Pancreas (tissue), 10 donors: ENCODE results near the gene COL4A1. TPM values are rescaled to one million over a fixed set of nuclear protein-coding genes. Genes with fewer than 3 reads are reported as not detected.

Source experiments
- ATAC-seq, 4 donors: fragments of 200-7000 bp; cut with Tn5 transposase; one replicate each; pipeline versions ENCODE4 v1.8.0 to v1.9.1; 2020; ENCODE audit warnings: mild to moderate bottlenecking in 4 of 4, moderate library complexity in 4 of 4
- DNase-seq, 6 donors: peaks; one replicate each; pipeline ENCODE4 v3.0.0-alpha.2; 2020
- FAIRE-seq: peaks from 2 replicates; lab custom pipeline; 2012; peaks lifted over from hg19 to GRCh38; lab: Jason Lieb, UNC
- H3K27ac ChIP-seq, 4 donors: fragments of 200-600 bp; sonication (generic); 1 replicate in 3 of 4; 2 replicates in 1 of 4; pipeline versions ENCODE4 v1.5.0 to v1.8.0; 2020
- H3K27me3 ChIP-seq, 4 donors: fragments of 200-600 bp; one replicate each; pipeline ENCODE4 v1.8.0; 2021
- H3K36me3 ChIP-seq, 3 donors: fragments of 200-600 bp; sonication (generic) in 1 of 3; one replicate each; pipeline versions ENCODE4 v1.5.0 to v1.8.0; 2020 to 2021
- H3K4me1 ChIP-seq, 3 donors: fragments of 200-600 bp; one replicate each; pipeline ENCODE4 v1.8.0; 2021
- H3K4me3 ChIP-seq, 4 donors: fragments of 200-600 bp; sonication (generic) in 2 of 4; one replicate each; pipeline versions ENCODE4 v1.5.0 to v1.8.0; 2020 to 2021
- H3K9me3 ChIP-seq, 4 donors: fragments of 200-600 bp; one replicate each; pipeline ENCODE4 v1.8.0; 2021
- WGBS, 2 donors: extraction: QIAGEN DNeasy Blood & Tissue Kit; methylation state at CpG; one replicate each; pipeline ENCODE4 v1.1.7; 2013; 5-methylcytosine and 5-hydroxymethylcytosine counted together
- intact Hi-C, 3 donors: fragments of 100-400 bp; cut with DNase I; formaldehyde crosslinking; loops; one replicate each; pipeline versions ENCODE4 v1.11.1 to v1.14.2; 2022
- polyA plus RNA-seq, 2 donors: library from polyadenylated mRNA; stranded (reverse); fragments of 200-250 nt; gene quantifications; one replicate each; pipeline ENCODE4 v1.2.3, GENCODE V29; 2013
- total RNA-seq, 6 donors: library from RNA; stranded (reverse); fragmentation: NEBNext Ultra II Directional in 4 of 6; extraction: Animal tissue kit (Norgen Biotek cat#: 25700) in 4 of 6; gene quantifications; one replicate each; pipeline versions ENCODE4 v1.2.1 to v1.2.4, GENCODE V29; 2021 to 2023
- TF ChIP-seq, protein P1 (sequence below), 4 donors: fragments of 200-600 bp; sonication (generic) in 3 of 4; IDR thresholded peaks; one replicate each; pipeline versions ENCODE4 v1.5.0 to v1.8.0; 2021; ENCODE audit warnings: antibody characterized with exemption in 4 of 4
- donor health status: healthy with polysubstance abuse.
- donor health status: DM: no; HTN: no; CAD: no; lungs with moderate emphysema.
- donor health status: DM: no; HTN: no; CAD: no.
- donor health status: control.
- donor health status: control.
- donor health status: Bipolar disorder and iron deficiency.
- donor health status: DM: yes; HTN: yes; CAD: no.
- donor health status: DM: no; HTN: no; CAD: no.
- donor health status: DM: no; HTN: no; CAD: no.
- donor health status: DM: yes; HTN: yes; CAD: no.

The COL4A1 gene
- total and polyA plus RNA-seq, 8 donors = 20.7 to 167 (median 35.6) TPM

DNA sequence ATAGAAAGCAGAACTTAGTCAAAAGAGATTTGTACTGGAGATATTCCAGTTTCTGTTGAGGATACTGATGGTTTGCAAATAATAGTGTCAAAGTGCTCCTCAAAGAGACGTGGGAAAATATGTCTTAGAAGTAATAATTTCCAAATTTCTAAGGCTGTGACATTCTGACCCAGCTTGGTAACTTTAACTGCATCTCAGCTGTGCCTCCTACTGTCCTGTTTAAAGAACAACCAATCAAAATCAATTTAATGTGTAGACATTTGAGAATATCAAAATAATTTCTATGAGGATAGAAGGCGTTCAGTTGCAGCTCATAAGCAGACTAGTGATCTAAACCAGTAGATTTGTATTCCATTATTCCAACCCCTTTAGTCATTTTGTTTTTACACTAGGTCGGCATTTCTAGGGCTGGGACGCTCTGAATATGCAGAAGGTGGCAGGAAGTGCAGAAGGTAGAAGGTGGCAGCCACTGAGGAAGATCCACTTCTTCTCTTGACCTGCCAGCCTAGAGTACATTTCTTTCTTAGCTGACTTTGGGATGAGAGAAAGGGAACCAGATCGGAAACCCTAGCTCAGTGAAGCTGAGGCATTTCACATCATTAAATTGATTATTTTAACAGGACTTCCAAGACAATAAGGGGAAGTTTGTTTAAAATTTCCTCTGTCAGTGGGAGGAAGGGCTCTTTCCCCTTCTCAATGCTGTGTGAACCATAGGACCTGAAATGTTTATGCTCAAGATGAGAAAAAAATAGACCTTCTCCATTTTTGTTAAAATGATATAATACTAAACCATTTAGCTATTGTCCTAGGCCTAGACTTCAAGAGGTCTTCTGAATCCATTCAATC lies 67.5 kb downstream of the COL4A1 start:
- DNase-seq = no peak

DNA sequence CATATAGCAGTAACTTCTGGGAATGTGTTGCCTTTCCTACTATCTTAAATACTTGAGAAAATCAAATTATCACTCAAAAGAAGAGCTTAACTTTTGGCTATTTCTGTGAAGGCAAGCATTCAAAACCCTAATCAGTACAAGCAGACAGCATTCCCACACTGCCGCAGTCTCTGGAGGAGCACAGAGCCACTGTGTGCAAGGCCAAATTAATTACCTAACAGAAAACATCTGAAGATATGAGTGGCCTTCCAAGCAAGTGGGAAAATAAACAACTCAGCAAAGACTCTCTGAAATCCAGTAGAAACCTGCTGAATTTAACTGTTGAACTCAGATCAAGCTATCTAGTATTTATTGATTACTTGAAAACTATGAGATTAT lies 68.2 kb downstream of the COL4A1 start:
- no peaks in the 10 kb centered on the region for H3K27me3 ChIP-seq
- H3K27ac ChIP-seq = no peak overlapping the region
- DNase-seq = no peak
- no peaks in the 10 kb centered on the region for H3K36me3 ChIP-seq
- H3K4me3 ChIP-seq = no peak overlapping the region
- no peak for FAIRE-seq
- peaks cover 0 to 10% (median 0%) of the 10 kb centered on the region in 3 donors for H3K4me1 ChIP-seq
- H3K9me3 ChIP-seq = no peaks in the 10 kb centered on the region
- TF ChIP-seq, protein P1, sequence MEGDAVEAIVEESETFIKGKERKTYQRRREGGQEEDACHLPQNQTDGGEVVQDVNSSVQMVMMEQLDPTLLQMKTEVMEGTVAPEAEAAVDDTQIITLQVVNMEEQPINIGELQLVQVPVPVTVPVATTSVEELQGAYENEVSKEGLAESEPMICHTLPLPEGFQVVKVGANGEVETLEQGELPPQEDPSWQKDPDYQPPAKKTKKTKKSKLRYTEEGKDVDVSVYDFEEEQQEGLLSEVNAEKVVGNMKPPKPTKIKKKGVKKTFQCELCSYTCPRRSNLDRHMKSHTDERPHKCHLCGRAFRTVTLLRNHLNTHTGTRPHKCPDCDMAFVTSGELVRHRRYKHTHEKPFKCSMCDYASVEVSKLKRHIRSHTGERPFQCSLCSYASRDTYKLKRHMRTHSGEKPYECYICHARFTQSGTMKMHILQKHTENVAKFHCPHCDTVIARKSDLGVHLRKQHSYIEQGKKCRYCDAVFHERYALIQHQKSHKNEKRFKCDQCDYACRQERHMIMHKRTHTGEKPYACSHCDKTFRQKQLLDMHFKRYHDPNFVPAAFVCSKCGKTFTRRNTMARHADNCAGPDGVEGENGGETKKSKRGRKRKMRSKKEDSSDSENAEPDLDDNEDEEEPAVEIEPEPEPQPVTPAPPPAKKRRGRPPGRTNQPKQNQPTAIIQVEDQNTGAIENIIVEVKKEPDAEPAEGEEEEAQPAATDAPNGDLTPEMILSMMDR (IDR thresholded peaks at IDR 0.05) = no peak
- intact Hi-C loops = no loop called here
- WGBS, 2 donors = 7 to 12% methylated on average over 1 of the region's 1 CpG
- peak in 3 of 4 donors; percentile 39 to 77 (median 63) for ATAC-seq

More for the DNA sequence above, 67.5 kb downstream of the COL4A1 start:
- no peaks in the 10 kb centered on the region for H3K9me3 ChIP-seq
- H3K36me3 ChIP-seq = no peaks in the 10 kb centered on the region
- intact Hi-C loops = no loop called here
- H3K27ac ChIP-seq = no peak overlapping the region
- H3K4me1 ChIP-seq = peaks cover 0 to 10% (median 0%) of the 10 kb centered on the region in 3 donors
- TF ChIP-seq, protein P1 (IDR thresholded peaks at IDR 0.05) = no peak
- FAIRE-seq (no peak), ATAC-seq (no peak)
- no peak overlapping the region for H3K4me3 ChIP-seq
- no peaks in the 10 kb centered on the region for H3K27me3 ChIP-seq
- WGBS, 2 donors = 48 to 70% methylated on average over 5 of the region's 5 CpGs

DNA sequence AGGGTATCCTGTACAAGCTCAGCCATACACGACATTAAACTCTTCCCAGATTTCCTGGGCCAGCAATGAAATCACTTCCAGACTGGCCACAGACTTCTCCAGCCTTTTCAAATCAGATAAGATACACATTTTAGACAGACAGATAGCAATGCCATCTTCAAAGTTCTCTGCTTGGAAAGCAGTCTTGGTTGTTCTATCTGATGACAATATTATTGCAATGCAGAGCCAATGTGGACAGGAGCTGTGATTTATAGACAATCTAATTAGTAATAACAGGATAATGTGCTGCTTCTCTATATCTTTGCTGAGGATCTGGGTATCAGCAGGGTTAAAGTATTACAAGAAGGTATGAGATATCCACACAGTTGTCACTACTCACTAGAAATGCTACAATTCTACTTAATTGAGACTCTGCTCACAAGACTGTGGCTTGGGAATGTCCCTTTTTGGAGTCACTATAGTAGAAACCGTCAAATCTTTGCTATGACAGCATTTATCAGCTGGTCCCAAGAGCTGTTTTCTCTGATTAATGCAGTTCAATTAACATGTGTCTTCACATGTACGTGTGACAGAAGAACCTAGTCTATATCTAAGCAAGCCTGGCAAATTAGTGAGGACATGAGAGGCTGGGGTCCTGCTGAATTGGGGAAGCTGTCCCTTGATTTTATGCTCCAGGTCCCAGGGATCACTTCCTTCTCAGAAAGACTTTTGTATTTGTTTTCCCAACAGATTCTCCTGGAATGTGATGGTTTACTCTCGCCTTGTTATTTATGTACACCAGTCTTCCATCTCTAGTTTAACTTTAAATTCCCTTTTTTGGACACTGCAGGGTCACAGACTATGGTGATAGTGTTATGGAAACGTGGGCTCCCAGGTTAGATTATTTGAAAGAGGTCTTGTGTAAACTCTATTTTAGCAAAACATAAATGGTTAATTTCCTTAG lies 68.8 kb downstream of the COL4A1 start:
- WGBS, 2 donors = 42 to 57% methylated on average over 5 of the region's 5 CpGs
- no peaks in the 10 kb centered on the region for H3K36me3 ChIP-seq
- DNase-seq (no peak), FAIRE-seq (no peak), ATAC-seq (no peak)
- intact Hi-C loops = no loop called here
- H3K27me3 ChIP-seq = no peaks in the 10 kb centered on the region
- TF ChIP-seq, protein P1 (IDR thresholded peaks at IDR 0.05) = no peak
- H3K4me1 ChIP-seq = peaks cover 0 to 10% (median 0%) of the 10 kb centered on the region in 3 donors
- H3K4me3 ChIP-seq = no peak overlapping the region
- H3K27ac ChIP-seq = no peak overlapping the region
- H3K9me3 ChIP-seq = no peaks in the 10 kb centered on the region

DNA sequence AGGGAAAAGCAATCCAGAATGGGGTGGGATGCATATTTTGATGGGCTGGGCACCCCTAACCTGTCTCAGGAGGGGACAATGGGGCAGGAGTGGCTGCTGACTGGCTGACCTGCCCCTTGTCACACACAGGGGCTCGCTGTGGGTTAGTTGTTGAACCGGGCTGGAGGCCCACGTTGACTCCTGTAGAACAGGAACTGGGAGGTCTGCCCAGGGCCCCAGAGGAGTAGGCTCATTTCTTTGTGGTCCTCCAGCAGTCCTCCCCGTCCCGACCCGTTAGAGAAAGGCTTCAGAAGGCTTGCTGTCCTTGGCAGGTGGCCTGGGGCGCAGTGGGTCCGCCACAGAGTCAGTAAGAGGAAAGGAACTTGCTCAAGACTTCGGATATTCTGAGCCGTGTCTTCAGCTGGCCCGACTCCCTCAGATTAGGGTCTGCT lies 70.1 kb downstream of the COL4A1 start:
- no peak for ATAC-seq
- no peaks in the 10 kb centered on the region for H3K27me3 ChIP-seq
- intact Hi-C loops = no loop called here
- no peaks in the 10 kb centered on the region for H3K36me3 ChIP-seq
- no peaks in the 10 kb centered on the region for H3K9me3 ChIP-seq
- no peak overlapping the region for H3K27ac ChIP-seq
- TF ChIP-seq, protein P1 (IDR thresholded peaks at IDR 0.05) = no peak
- no peak overlapping the region for H3K4me3 ChIP-seq
- FAIRE-seq = no peak
- 73 to 86% methylated on average over 11 of the region's 11 CpGs for WGBS, 2 donors
- no peak for DNase-seq
- peaks cover 0 to 10% (median 0%) of the 10 kb centered on the region in 3 donors for H3K4me1 ChIP-seq
